Epithelial cell of esophagus (primary cell): Measurements from ENCODE around the gene PARVG.

Source experiments
- DNase-seq: peaks from one replicate; pipeline ENCODE4 v3.0.0; 2010; ENCODE audit warnings: low read depth
- H3K4me3 ChIP-seq: 2 replicates; pipeline ENCODE4 v1.5.1; 2011; ENCODE audit warnings: mild to moderate bottlenecking, low read length, control low read depth
- CTCF ChIP-seq: IDR thresholded peaks from 2 replicates; pipeline ENCODE4 v1.5.1; 2011; ENCODE audit warnings: low read depth, mild to moderate bottlenecking, low read length, control low read depth, inconsistent platforms; ENCODE audit not compliant: insufficient read depth; ENCODE audit errors: missing control alignments

PARVG gene

DNA sequence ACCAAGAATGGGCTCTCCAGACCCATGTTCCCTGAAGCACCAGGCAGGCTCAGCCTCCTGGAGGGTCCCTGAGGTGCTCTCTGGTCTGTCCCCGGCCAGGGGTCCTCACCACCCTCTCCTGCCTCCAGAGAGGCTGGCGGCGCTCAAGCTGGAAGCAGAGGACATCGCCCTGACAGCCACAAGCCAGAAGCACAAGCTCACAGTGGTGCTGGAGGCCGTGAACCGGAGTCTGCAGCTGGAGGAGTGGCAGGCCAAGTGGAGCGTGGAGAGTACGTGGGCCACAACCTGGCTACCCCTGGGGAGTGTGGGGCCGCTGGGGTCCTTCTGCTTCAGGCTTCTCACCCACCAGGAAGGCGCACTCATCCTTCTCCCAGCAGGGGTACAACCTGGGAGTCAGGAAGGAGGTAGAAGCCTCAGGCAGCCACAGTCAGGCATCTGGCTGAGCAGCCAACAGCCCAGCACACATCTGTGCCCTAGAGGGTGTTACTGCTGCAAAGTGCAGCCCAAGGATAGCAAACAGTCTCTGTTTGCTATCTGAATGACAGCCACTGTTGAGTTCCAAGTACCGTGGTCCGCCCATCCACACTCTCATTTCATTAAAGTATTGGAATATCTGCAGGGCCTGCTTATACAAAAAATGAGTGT lies 8.4 kb downstream of the PARVG start:
- no peak overlapping the region for H3K4me3 ChIP-seq
- TF ChIP-seq CTCF: no peak
- DNase-seq: no peak

- no peak overlapping the region for H3K4me3 ChIP-seq
- no peak for TF ChIP-seq CTCF
- no peak for DNase-seq
Observed at GRCh38 chr22:44190381-44190976, 9.8 kb downstream of the PARVG start.

DNA sequence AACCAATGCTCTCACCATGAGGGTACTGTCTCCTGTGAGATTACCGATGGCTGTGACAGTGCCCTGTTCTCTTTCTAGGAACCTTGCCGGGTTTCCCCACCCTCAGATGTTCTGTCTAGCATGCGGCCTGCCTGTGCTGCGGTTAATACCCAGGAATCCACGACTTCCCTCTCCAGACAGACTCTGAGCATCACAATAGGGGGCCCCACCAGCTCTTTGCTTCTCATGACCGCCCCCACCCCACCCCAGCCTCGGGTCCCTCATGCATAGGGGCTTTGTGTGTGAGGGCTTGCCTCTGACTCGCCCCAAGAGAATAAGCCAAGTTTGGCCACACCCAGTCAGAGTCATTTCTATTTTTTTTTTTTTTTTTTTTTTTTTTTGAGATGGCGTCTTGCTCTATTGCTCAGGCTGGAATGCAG lies 10.3 kb downstream of the PARVG start:
- H3K4me3 ChIP-seq: no peak overlapping the region
- peak; percentile 25 for DNase-seq
- no peak for TF ChIP-seq CTCF

DNA sequence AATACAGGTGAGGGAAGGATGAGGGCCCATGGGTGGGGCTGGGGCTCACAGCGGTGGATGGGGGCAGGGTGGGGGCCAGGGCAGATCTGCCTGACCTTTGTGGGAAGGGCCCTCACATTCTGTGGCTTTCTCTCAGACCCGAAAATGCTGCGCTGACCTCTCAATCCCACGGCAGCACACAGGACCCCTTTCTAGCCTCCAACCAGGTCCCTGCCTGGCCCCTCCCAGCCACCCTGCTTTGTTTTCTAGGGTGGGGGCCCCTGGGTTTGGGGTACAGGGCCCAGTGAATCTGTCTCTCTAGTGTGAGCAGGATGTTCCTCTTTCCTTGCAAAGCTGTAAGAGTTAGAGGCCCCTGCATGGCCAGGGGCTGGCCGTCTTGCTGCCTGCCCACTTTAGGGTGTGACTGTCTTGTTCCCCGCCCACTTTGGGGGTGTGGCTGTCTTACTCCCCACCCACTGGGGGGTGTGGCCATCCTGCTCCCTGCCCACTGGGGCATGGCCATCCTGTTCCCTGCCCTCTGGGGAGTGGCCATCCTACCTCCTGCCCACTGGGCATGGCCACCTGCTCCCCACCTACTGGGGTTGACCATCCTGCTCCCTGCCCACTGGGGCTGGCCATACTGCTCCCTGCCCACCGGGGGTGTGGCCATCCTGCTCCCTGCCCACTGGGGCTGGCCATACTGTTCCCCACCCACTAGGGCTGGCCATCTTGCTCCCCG lies 11.5 kb downstream of the PARVG start:
- no peak for TF ChIP-seq CTCF
- H3K4me3 ChIP-seq: no peak overlapping the region
- peak; percentile 28 for DNase-seq

- no peak for DNase-seq
- H3K4me3 ChIP-seq: no peak overlapping the region
- TF ChIP-seq CTCF: no peak
Observed at GRCh38 chr22:44192816-44193534, 12.2 kb downstream of the PARVG start.

DNA sequence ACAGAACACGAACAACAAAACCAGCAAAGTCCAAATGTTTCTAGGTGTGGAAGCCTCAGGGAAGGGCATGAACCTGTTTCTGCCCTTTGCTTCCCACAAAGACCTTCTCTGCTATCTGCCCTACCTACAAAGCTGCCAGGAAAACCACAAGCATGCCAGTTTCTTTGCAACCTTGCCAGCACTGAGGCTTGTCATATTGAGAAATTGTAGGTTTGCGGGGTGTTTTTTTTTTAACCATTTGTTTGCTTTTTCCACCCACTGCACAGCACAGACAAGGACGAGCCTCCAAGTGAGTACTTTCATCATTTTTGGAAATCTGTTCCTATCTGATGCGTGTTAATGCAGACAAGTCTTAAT lies 12.8 kb downstream of the PARVG start:
- no peak overlapping the region for H3K4me3 ChIP-seq
- TF ChIP-seq CTCF: no peak
- DNase-seq: peak; percentile 22
